ENCODE data around the gene KLHL22. TPM values are rescaled to one million over a fixed set of nuclear protein-coding genes. Genes with fewer than 3 reads are reported as not detected.

KLHL22 gene
- total and polyA plus RNA-seq, 4 donors: 12.1 to 28.3 (median 18.8) TPM

DNA sequence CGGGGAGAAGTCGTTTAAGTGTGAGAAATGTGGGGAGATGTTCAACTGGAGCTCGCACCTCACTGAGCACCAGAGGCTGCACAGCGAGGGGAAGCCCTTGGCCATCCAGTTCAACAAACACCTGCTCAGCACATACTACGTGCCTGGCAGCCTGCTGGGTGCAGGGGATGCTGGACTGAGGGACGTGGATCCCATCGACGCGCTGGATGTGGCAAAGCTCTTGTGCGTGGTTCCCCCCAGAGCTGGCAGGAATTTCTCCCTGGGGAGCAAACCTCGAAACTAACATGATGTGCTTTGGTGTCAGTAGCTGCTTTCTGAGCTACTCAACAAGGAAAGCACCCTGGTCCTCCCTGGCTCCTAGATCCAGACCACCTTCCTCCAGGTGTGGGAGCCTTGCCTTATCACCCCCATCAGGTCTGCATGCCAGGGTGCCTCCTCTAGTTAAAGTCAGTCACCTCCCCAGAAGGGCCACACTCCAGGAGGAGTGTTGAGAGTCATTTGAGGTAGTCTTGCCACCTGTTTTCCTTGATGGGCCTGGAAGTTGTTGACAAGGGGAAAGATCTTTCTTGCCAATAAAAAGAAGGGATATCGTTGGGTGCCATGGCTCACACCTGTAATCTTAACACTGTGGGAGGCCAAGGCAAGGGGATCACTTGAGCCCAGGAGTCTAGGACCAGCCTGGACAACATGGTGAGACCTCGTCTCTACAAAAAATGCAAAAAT lies 88.7 kb downstream of the KLHL22 start:
- peaks cover 0 to 2% (median 0%) of the 10 kb centered on the region in 5 donors for H3K4me1 ChIP-seq (ENCODE audit: control insufficient read depth in 5 of 5, insufficient read depth in 5 of 5, low read length in 5 of 5)
- peaks cover 0 to 31% (median 11%) of the 10 kb centered on the region in 4 donors for H3K36me3 ChIP-seq (ENCODE audit: control insufficient read depth in 4 of 4, insufficient read depth in 4 of 4, low read length in 4 of 4)
- WGBS, 2 donors: 95 to 97% methylated on average over 13 of the region's 13 CpGs
- H3K4me3 ChIP-seq: no peak overlapping the region
- no peaks in the 10 kb centered on the region for H3K9me3 ChIP-seq (ENCODE audit: control insufficient read depth in 4 of 4, insufficient read depth in 3 of 4, low read length in 3 of 4)
- H3K27ac ChIP-seq (ENCODE audit: low read depth in 1 of 2, low read length in 1 of 2): no peak overlapping the region
- TF ChIP-seq, protein P1, sequence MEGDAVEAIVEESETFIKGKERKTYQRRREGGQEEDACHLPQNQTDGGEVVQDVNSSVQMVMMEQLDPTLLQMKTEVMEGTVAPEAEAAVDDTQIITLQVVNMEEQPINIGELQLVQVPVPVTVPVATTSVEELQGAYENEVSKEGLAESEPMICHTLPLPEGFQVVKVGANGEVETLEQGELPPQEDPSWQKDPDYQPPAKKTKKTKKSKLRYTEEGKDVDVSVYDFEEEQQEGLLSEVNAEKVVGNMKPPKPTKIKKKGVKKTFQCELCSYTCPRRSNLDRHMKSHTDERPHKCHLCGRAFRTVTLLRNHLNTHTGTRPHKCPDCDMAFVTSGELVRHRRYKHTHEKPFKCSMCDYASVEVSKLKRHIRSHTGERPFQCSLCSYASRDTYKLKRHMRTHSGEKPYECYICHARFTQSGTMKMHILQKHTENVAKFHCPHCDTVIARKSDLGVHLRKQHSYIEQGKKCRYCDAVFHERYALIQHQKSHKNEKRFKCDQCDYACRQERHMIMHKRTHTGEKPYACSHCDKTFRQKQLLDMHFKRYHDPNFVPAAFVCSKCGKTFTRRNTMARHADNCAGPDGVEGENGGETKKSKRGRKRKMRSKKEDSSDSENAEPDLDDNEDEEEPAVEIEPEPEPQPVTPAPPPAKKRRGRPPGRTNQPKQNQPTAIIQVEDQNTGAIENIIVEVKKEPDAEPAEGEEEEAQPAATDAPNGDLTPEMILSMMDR (IDR thresholded peaks at IDR 0.05; ENCODE audit: control extremely low read depth, extremely low read depth): no peak
- ATAC-seq (ENCODE audit: insufficient read depth, low FRiP score): no peak
- no peak overlapping the region for H3K9ac ChIP-seq (ENCODE audit: insufficient read depth in 1 of 2, low read length in 2 of 2)
- H3K27me3 ChIP-seq (ENCODE audit: control insufficient read depth in 3 of 3, insufficient read depth in 3 of 3, low read length in 2 of 3): no peaks in the 10 kb centered on the region
- DNase-seq: no peak

DNA sequence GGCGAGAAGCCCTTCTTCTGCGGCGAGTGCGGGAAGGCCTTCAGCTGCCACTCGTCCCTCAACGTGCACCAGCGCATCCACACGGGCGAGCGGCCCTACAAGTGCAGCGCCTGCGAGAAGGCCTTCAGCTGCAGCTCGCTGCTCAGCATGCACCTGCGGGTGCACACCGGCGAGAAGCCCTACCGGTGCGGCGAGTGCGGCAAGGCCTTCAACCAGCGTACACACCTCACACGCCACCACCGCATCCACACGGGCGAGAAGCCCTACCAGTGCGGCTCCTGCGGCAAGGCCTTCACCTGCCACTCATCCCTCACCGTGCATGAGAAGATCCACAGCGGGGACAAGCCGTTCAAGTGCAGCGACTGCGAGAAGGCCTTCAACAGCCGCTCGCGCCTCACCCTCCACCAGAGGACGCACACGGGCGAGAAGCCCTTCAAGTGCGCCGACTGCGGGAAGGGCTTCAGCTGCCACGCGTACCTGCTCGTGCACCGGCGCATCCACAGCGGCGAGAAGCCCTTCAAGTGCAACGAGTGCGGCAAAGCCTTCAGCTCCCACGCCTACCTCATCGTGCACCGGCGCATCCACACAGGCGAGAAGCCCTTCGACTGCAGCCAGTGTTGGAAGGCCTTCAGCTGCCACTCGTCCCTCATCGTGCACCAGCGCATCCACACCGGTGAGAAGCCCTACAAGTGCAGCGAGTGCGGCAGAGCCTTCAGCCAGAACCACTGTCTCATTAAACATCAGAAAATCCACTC lies 89.5 kb downstream of the KLHL22 start:
- Histone ChIP-seq H3K27ac (ENCODE audit: low read depth in 1 of 2, low read length in 1 of 2) (no peak overlapping the region), H3K9ac (ENCODE audit: insufficient read depth in 1 of 2, low read length in 2 of 2) (no peak overlapping the region), H3K36me3 (ENCODE audit: control insufficient read depth in 4 of 4, insufficient read depth in 4 of 4, low read length in 4 of 4) (peaks cover 0 to 36% (median 13%) of the 10 kb centered on the region in 4 donors), H3K4me3 (no peak overlapping the region), H3K4me1 (ENCODE audit: control insufficient read depth in 5 of 5, insufficient read depth in 5 of 5, low read length in 5 of 5) (peaks cover 0 to 2% (median 0%) of the 10 kb centered on the region in 5 donors), H3K27me3 (ENCODE audit: control insufficient read depth in 3 of 3, insufficient read depth in 3 of 3, low read length in 2 of 3) (no peaks in the 10 kb centered on the region), H3K9me3 (ENCODE audit: control insufficient read depth in 4 of 4, insufficient read depth in 3 of 4, low read length in 3 of 4) (no peaks in the 10 kb centered on the region)
- TF ChIP-seq, protein P1 (IDR thresholded peaks at IDR 0.05; ENCODE audit: control extremely low read depth, extremely low read depth): no peak
- DNase-seq: no peak
- ATAC-seq (ENCODE audit: insufficient read depth, low FRiP score): no peak
- 95 to 96% methylated on average over 62 of the region's 62 CpGs for WGBS, 2 donors

DNA sequence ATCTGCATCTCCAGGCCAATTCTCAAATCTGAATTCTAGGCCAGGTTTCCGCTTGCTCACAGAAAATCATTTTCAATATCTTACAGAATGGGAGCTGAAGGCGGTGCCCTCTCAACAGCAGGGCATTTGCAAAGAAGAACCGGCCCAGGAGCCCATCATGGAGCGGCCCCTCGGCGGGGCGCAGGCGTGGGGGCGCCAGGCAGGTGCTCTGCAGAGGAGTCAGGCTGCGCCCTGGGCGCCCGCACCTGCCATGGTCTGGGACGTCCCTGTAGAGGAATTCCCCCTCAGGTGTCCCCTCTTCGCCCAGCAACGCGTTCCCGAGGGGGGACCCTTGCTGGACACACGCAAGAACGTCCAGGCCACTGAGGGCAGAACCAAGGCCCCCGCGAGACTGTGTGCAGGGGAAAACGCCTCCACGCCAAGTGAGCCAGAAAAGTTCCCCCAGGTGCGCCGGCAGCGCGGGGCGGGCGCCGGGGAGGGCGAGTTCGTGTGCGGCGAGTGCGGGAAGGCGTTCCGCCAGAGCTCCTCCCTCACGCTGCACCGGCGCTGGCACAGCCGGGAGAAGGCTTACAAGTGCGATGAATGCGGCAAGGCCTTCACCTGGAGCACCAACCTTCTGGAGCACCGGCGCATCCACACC lies 90.2 kb downstream of the KLHL22 start:
- Histone ChIP-seq H3K27me3 (ENCODE audit: control insufficient read depth in 3 of 3, insufficient read depth in 3 of 3, low read length in 2 of 3) (no peaks in the 10 kb centered on the region), H3K27ac (ENCODE audit: low read depth in 1 of 2, low read length in 1 of 2) (no peak overlapping the region), H3K4me3 (no peak overlapping the region), H3K36me3 (ENCODE audit: control insufficient read depth in 4 of 4, insufficient read depth in 4 of 4, low read length in 4 of 4) (peaks cover 0 to 37% (median 14%) of the 10 kb centered on the region in 4 donors), H3K9ac (ENCODE audit: insufficient read depth in 1 of 2, low read length in 2 of 2) (no peak overlapping the region), H3K9me3 (ENCODE audit: control insufficient read depth in 4 of 4, insufficient read depth in 3 of 4, low read length in 3 of 4) (no peaks in the 10 kb centered on the region), H3K4me1 (ENCODE audit: control insufficient read depth in 5 of 5, insufficient read depth in 5 of 5, low read length in 5 of 5) (peaks cover 0 to 2% (median 0%) of the 10 kb centered on the region in 5 donors)
- TF ChIP-seq, protein P1 (IDR thresholded peaks at IDR 0.05; ENCODE audit: control extremely low read depth, extremely low read depth): no peak
- DNase-seq (no peak), ATAC-seq (ENCODE audit: insufficient read depth, low FRiP score) (no peak)
- 98% methylated on average over 43 to 45 of the region's 45 CpGs for WGBS, 2 donors

All from lung (tissue), 12 donors.